GM20431 (cell line): ENCODE data around the gene AGER.
"Not testable (repeated sequence)": the region's sequence is repeated elsewhere in the genome, so short reads cannot be mapped to it uniquely, and the experiment has no call there.

ENCODE experiments used
- in situ Hi-C: fragments of 300-500 bp; cut with MseI, MboI; formaldehyde crosslinking; loops from one replicate; pipeline ENCODE4 v1.15.0; 2020; ENCODE audit warnings: low sequenced_read_pairs; ENCODE audit not compliant: unreplicated experiment

AGER gene

DNA sequence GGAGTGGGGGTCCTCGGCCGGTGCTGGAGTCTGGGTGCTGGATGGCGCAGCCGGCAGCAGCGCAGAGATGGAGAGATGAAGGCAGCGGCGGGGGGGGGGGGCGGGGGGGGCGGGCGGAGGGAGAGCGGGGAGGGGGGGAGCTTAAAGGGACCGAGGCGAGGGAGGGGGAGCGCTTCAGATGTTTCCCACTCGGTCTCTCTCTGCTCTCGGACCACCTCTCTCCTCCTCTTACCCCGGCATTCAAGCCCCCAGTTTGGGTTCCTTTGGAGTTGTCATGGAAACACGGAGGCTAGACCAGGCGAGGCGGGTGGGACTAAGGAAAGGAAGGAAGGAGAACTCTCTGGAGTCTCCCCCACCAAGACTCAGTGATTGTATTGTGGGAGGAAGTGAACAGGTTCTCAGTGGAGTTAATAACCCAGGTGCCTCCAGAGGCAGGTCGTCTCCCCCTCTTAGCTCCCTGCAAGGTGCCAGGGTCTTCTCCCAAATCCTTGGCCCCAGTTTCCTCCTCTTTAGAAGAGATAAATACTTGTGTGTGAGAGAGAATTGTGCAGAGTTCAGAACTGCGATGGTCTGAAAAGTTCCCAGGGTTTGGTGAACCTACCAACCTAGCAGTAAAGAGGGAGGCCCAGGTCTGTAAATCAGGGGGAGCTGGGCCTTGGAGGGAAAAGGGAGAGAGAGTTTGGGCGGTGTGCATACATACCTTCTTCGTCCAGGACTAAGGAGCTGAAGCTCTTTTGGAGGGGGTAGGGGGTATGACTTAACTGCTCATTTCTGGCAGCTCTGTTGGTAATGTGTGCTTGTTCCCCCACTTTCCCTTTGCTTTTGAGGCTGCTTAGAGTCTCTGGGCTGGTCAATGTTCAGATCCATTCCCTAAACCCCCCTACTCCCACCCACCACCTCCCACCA is 31.9 kb downstream of the AGER start, which contains the start of gene PRRT1:
Gene PRRT1, minus strand, starts transcription at position 77 of the 906 bp plus-strand sequence. CDS start 112 bp downstream, outside the sequence.
- in situ Hi-C loops = no loop called here

DNA sequence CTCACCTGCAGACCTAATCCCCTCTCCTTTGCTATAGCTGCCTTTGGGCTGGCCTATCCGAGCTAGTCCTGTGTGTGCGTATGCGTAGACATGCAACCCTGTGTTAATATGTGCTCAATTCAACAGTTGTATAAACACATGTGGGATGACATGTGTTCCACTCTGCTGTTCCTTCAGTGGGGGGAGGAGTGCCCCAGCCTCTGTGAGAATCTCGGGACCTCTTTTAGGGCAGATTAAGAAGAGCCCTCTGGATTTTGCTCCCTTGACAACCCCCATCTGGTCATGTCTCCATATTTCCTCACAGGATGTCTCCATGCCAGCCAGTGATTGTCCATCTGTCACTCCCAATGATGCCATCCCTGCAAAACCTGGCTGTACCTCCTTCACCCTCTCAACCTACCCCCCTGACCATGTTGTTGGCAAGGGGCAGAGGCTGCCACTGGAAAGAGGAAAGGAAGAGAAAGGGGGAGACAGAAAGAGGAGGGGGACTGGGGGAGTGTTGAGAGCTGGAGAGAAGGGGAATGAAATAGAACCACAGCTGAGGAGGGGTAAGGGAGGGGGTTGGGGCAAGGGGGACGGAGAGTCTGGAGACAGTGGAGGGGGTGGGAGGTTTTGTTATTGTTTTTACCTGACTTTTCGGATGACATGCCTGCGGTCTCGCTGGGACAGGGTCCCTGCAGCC is 32.7 kb downstream of the AGER start:
- in situ Hi-C loops = no loop called here

DNA sequence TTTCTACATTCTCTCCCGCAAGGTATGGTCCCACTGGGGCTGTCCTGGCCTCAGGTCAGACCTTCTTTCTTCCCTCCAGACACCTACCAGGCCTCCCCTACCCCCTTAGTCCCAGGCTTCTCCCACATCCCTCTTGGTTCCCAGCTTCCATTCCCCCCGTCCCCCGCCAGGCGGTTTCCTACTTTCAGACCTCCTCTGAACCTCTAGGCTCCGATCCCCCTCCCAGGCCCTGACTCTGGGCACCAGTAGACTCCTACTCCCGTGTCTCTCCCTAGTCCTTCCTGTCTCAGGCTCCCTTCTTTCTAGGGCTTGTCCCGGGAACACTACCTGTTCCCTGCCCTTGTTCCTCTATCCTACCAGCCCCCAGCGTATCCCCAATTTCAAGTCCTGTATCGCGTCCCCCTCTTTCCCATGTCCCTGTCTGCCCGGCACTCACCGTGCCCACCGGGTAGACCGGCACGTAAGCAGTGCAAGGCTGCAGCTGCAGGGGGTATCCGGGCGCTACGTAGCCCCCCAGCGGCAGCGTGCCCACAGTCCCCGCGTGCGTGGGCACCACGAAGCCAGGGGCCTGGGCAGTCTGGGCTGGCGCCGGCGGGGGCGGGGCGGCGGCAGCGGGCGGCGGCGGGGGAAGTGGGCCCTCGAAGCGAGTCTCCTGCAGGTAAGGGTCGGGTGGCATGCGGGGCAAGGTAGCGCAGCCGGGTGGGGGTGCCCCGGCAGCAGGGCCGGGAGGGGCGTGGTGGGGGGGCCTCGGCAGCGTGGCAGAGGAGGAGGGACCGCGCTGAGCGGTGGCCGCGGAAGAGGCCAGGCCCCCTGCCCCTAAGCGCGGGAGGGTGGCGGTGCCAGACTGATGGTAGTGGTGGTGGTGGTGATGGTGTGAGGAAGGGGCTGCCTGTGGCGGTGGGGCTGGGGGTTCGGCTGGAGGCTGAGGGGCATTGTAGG is 33.9 kb downstream of the AGER start:
- in situ Hi-C loops = no loop called here

DNA sequence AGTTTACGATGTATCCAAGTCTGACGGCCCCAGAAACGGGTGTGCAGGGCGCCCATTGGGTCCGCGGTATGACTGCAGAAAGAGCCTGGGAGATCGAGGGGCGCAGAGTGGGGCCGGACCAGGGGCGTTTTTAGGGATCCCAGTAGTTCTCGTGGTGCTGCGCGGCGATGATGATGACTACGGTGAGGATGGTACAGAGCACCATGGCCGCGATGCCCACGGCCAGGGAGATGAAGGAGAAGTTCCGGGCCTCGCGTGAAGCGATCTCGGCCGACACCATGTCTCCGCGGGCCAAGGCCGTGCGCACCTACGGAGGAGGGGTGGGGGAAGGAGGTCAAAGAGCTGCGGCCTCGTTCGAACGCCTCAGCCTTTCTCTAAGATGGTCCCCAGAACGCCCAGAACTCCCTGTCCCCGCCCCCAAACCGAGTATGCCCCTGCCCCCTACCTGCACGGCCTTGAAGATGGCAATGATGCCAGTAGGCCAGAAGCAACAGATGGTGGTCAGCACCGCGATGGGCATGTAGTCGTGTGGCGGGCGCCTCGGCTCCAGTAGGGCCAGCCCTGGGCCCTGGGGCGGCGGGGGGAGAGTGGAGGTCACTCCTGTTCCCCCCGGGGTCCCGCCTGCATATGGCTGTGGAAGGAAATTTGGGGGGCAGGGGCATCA is 34.8 kb downstream of the AGER start:
- in situ Hi-C loops = no loop called here

DNA sequence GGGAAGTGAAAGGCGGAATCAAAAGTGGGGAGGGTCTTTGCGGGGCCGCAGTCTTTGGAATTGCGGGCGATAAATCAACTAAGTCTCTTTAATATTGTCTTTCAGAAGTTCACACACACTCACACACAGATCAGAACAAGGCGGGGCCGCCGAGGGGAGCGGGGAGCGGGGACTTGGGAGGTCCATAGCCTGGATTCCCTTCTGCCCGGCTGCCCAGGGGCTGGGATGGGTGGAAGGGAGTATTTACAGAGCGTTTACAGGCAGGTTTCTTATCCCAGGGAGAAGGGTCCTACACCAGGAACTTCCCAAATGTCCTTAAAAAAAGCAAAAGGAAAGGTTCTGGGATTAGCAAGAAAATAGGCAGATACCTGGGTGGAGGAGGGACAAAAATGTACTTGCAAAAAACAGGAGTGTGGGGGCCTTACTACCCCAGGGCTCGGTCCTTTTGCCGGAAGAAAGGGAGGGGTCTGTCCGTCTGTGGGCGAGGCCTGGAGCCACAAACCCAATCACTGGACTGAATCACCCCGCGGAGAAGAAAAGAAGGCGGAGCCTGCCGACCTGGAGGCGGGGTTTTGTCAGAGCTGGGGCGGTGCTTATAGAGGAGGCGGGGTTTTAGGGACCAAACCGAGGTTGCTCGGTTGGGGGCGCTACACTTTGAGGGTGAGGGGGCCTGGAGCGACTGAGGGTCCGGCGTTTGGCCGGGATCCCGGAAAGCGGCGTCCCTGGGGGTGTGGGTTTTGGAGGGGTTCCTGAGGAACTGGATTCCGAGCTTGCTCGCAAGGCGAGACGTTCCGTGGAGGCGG is 35.6 kb downstream of the AGER start:
- in situ Hi-C loops = no loop called here

DNA sequence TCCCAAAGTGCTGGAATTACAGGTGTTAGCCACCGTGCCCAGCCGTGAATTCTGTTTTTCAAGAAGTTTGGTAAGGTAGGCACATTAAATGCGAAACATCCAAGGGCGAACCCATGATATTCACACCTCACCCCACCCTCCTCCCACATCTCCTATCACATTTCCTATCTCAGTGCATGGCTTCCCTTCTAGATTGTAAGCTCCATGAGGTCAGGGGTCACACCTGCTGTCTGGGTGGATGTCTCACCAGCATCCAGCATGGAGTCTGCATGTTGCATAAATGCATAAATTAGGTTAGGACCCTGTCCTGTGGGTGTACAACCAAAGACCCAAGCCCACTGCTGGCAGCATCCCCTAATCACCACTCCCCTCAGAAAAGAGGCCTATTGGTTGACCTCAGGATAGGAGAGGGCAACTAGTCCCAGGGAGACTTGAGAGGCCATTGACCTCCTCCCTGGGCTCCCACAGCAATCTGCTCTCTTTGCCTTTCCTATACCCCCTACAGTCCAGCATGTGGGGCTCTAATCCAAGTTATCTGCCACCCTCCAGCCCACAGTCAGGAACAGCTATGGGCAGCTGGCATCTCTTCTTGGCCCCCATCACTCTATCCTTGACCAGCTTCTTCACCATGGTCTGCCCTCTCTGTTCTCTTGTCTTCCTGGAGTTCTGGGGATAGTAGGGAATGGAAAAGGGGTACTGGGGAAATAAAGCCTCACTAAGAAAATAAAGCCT is 36.5 kb downstream of the AGER start:
- in situ Hi-C loops = no loop called here

DNA sequence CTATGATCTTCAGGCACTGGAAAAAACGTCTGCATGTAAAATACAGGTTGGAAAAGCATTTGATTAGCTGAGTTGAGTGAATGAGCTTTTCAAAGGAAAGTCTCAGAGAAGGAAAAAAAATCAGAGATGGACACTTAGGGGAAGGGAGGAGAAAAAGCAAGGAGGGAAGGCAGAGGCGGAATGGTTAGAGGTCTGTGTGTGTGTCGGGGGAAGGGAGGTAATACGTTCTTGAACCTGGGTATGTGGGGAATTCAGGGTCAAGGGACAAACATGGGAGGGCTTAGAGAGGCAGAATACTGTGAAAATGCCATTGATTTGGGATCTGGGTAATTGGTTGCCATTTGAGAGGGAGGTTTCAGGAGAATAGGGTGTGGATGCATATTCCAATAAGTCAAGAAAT is 37.4 kb downstream of the AGER start:
- in situ Hi-C loops = no loop called here

DNA sequence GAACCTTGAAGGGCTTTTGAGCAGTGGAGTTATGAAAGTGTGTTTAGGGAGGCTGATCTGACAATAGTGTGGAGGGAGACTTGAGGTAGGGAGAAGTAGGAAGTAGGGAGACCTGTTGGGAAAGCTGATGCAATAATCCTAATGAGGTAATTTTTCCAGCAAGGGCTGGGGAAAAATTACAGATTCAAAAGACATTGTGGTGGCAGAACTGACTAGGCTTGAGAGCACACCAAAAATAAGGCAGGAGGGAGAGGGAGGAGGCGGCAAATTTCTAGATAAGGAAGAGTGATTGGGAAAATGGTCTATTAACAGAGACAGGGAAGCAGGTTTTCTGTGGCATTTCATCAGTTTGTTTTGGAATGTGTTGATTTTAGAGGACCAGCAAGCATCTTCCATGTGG is 37.8 kb downstream of the AGER start:
- in situ Hi-C loops = no loop called here

DNA sequence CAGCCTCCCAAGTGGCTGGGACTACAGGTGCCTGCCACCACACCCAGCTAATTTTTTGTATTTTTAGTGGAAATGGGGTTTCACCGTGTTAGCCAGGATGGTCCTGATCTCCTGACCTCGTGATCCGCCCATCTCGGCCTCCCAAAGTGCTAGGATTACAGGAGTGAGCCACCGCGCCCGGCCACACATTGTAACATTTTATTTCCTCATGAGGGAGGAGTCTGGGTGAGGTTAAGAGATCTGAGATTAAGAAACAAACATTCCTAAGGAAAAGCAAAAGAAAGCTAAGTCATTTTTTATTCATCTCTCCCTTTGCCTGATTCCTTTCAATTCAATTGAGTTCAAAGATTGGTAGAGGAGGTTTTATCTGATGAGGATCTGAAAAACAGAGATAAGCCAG is 39.8 kb downstream of the AGER start:
- in situ Hi-C loops = not testable (repeated sequence)

DNA sequence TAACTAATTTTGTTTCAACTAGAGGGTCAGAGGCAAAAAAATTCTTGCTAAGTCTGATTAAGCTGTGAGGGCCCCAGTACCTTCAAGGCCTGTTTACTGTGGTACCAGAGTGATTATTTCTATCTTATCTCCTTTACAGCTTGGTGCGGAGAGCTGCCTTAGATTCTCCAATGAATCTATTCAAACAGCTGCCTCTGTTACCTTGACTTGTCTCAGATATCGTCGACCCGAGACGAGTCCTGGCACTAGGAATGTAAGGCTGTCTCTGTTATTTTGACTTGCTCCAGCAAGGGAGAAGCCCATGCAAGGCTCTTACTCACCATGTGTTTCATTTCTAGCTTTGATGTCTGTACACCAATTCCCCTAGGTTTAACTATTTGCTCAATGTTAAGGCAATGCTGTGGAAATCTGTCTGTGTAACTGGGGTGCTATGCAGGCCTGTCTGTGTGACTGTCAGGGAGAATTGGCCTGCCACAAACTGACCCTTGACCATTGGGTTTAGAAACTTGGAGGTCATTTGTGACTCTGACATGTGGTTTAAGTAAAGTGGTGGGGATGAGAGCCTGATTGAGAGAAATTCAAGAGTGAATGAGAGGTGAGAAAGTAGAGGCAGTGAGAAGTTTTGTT is 43.5 kb downstream of the AGER start:
- in situ Hi-C loops = no loop called here

DNA sequence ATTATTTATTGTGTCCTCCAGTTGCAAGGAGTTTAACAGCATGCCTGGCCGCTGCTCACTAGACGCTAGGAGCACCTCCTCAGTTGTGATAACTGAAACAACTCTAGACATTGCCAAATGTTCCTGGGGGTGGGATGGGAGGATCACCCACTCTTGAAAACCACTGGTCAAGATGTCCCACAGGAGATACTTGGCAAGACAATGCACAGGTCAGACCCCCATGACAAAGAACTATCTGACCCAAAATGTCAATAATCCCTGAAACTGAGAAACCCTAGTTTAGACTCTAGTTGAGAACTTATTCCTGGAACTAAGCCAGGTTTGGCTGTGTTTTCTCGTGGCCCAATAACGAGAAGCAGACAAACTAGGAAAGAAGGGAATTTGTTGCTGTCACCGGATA is 44.5 kb downstream of the AGER start:
- in situ Hi-C loops = no loop called here

DNA sequence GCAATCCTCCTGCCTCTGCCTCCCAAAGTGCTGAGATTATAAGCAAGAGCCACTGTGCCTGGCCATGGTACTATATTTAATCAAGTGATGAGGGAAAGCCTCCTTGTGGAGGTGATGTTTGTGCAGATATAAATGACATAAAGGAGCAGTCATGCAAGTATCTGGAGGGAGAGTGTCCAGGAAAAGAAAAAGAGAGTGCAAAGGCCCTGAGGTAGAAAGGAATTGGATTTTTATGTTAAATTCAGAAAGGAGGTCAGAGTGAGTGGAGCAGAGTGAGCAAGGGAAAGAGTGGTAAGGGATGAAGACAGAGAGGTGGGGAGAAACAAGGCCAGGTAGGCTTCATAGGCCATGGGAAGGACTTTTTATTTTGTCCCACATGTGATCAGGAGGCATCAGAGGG is 46.6 kb downstream of the AGER start:
- in situ Hi-C loops = no loop called here

DNA sequence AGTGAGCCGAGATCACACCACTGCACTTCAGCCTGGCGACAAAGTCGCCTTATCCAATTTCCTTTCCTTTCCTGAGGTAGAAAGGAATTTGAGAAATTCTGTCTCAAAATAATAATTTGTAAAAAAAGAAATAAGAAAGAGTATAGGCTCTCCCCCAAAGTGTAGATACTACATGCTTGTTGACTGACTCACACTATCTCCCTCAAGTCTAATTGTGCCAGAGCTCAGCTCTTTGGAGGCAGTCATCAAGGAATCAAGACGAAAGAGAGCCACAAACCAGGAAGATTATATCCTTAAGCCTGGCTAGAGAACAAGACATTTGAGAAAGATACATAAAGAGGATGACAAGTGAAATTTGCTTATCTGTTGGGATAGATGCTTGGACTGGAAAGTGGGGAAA is 50.3 kb downstream of the AGER start:
- in situ Hi-C loops = no loop called here

DNA sequence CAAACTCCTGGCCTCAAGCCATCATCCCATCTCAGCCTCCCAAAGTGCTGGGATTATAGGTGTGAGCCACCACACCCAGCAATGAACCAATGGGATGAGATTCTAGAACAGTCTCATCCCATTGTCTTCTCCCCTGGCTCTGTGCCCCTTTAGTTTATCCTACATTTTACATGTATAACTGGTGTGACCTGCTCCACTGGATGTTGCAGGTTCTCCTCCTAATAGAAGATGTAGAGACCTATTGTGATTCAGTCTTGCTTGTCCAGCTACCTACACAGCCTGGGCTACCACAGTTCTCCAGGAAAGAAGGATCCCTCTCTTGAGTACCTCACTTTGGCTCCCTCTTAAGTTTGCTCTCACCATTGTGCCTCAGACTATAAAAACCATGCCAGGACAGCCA is 51.9 kb downstream of the AGER start:
- in situ Hi-C loops = no loop called here

DNA sequence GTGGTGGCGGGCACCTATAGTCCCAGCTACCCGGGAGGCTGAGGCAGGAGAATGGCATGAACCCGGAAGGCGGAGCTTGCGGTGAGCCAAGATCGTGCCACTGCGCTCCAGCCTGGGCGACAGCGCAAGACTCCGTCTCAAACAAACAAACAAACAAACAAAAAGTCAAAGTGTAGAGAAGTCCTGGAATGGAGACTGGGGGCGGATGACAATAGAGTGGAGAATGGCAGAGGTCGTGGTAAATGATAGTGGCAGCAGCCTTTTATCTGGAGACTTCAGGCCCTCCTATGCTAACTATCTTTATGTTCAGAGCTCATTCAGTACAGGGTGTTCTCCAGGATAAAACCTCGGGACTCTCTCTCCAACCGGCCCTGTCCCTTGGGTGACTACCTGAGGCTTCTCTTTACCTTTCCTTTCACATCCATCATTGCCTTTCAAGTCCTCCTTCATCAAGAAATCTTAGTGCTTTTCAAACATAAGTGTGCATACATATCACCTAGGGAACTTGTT is 52.6 kb downstream of the AGER start:
- in situ Hi-C loops = no loop called here
